Measurements from ENCODE around the gene CCDC14.
"Not testable (repeated sequence)": the region's sequence is repeated elsewhere in the genome, so short reads cannot be mapped to it uniquely, and the experiment has no call there.

GRCh38 chr3:123890162-123890561 lies 70.9 kb downstream of the CCDC14 start:
- TF ChIP-seq, protein P1, sequence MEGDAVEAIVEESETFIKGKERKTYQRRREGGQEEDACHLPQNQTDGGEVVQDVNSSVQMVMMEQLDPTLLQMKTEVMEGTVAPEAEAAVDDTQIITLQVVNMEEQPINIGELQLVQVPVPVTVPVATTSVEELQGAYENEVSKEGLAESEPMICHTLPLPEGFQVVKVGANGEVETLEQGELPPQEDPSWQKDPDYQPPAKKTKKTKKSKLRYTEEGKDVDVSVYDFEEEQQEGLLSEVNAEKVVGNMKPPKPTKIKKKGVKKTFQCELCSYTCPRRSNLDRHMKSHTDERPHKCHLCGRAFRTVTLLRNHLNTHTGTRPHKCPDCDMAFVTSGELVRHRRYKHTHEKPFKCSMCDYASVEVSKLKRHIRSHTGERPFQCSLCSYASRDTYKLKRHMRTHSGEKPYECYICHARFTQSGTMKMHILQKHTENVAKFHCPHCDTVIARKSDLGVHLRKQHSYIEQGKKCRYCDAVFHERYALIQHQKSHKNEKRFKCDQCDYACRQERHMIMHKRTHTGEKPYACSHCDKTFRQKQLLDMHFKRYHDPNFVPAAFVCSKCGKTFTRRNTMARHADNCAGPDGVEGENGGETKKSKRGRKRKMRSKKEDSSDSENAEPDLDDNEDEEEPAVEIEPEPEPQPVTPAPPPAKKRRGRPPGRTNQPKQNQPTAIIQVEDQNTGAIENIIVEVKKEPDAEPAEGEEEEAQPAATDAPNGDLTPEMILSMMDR (IDR thresholded peaks at IDR 0.05), result not testable (repeated sequence)
- TF ChIP-seq POLR2A (IDR thresholded peaks at IDR 0.05), result not testable (repeated sequence)

Measured in heart left ventricle (tissue), 13 donors.